PC-3 (cell line): ENCODE measurements around the gene TBXA2R. TPM values are rescaled to one million over a fixed set of nuclear protein-coding genes. Genes with fewer than 3 reads are reported as not detected.
"Not testable (repeated sequence)": the region's sequence is repeated elsewhere in the genome, so short reads cannot be mapped to it uniquely, and the experiment has no call there.

Source experiments
- ATAC-seq: fragments of 200-7000 bp; cut with Tn5 transposase; 2 replicates; pipeline ENCODE4 v1.9.1; 2020; ENCODE audit warnings: mild to moderate bottlenecking, moderate library complexity
- BruUV-seq: library from RNA; stranded (reverse); fragments of 400-500 nt; replicated peaks from 2 replicates; lab custom pipeline; 2021; lab: Mats Ljungman, UMichigan
- CTCF ChIA-PET: fragments of 300-600 bp; sonication (Branson Sonifier 250); formaldehyde crosslinking; loops from one replicate; lab custom pipeline; 2022; ENCODE audit warnings: antibody characterized with exemption; lab: Charles Lee
- POLR2A ChIA-PET: fragments of 300-600 bp; sonication (Branson Sonifier 250); formaldehyde crosslinking; loops from one replicate; lab custom pipeline; 2022; ENCODE audit warnings: antibody characterized with exemption; ENCODE audit not compliant: unreplicated experiment; lab: Charles Lee
- DNase-seq: peaks from one replicate; pipeline ENCODE4 v3.0.0-alpha.2; 2015
- H2AFZ ChIP-seq: fragments of 300-600 bp; sonication (generic); 2 replicates; pipeline ENCODE4 v1.6.0; 2016; ENCODE audit warnings: antibody characterized with exemption, low read length
- H3F3A ChIP-seq: fragments of 300-600 bp; sonication (generic); one replicate; pipeline ENCODE4 v1.6.0; 2017; ENCODE audit warnings: antibody characterized with exemption, low read length, control low read depth, mild to moderate bottlenecking; ENCODE audit not compliant: unreplicated experiment
- H3K27ac ChIP-seq: fragments of 300-600 bp; sonication (generic); 2 replicates; pipeline ENCODE4 v1.5.1; 2016; ENCODE audit warnings: mild to moderate bottlenecking, low read length
- H3K27me3 ChIP-seq: fragments of 300-600 bp; sonication (generic); 2 replicates; pipeline ENCODE4 v1.6.1; 2016; ENCODE audit warnings: low read length, mixed read lengths
- H3K36me3 ChIP-seq: fragments of 300-600 bp; sonication (generic); 2 replicates; pipeline ENCODE4 v1.6.1; 2016; ENCODE audit warnings: low read depth, mixed run types, low read length, mixed read lengths
- H3K4me1 ChIP-seq: fragments of 300-600 bp; sonication (generic); 2 replicates; pipeline ENCODE4 v1.5.1; 2016; ENCODE audit warnings: low read length; ENCODE audit not compliant: insufficient read depth
- H3K4me2 ChIP-seq: fragments of 300-600 bp; sonication (generic); 2 replicates; pipeline ENCODE4 v1.6.0; 2016; ENCODE audit warnings: low read length
- H3K4me3 ChIP-seq: fragments of 300-600 bp; sonication (generic); 2 replicates; pipeline ENCODE4 v1.5.1; 2016; ENCODE audit warnings: mild to moderate bottlenecking, low read length, mixed read lengths
- H3K79me2 ChIP-seq: fragments of 300-600 bp; sonication (generic); 2 replicates; pipeline ENCODE4 v1.6.1; 2017; ENCODE audit warnings: low read length, mixed read lengths
- H3K9ac ChIP-seq: fragments of 300-600 bp; sonication (generic); 2 replicates; pipeline ENCODE4 v1.6.0; 2016; ENCODE audit warnings: mild to moderate bottlenecking, low read length
- H3K9me2 ChIP-seq: fragments of 300-600 bp; sonication (generic); replicated peaks from 2 replicates; pipeline ENCODE4 v1.6.1; 2016; ENCODE audit warnings: mixed run types, low read length, mixed read lengths
- H3K9me3 ChIP-seq: fragments of 300-600 bp; sonication (generic); 2 replicates; pipeline ENCODE4 v1.6.1; 2016; ENCODE audit warnings: low read length, mixed read lengths
- H4K20me1 ChIP-seq: fragments of 300-600 bp; sonication (generic); 2 replicates; pipeline ENCODE4 v1.6.1; 2016; ENCODE audit warnings: low read length, mixed read lengths
- CTCF ChIP-seq: fragments of 300-600 bp; sonication (generic); conservative IDR thresholded peaks from 2 replicates; pipeline ENCODE4 v1.5.1; 2017; ENCODE audit warnings: antibody characterized with exemption, low read depth, mild to moderate bottlenecking, low read length
- EZH2 ChIP-seq: fragments of 300-600 bp; sonication (generic); IDR thresholded peaks from one replicate; pipeline ENCODE4 v1.6.1; 2017; ENCODE audit warnings: antibody characterized with exemption, mild to moderate bottlenecking, low read length; ENCODE audit not compliant: unreplicated experiment
- EZH2phosphoT487 ChIP-seq: fragments of 300-600 bp; sonication (generic); IDR thresholded peaks from 2 replicates; pipeline ENCODE4 v1.6.1; 2018; ENCODE audit warnings: mild to moderate bottlenecking, antibody characterized with exemption, low read length, borderline replicate concordance
- intact Hi-C: fragments of 100-400 bp; cut with micrococcal nuclease; formaldehyde crosslinking; loops from 2 replicates; pipeline ENCODE4 v1.9.0; 2023
- total RNA-seq: library from RNA; depleted of rRNA; stranded (reverse); fragments of >200 nt; gene quantifications from 2 replicates; pipeline ENCODE4 v1.2.3, GENCODE V29; 2014

TBXA2R gene
- total RNA-seq, 1 experiment from 2014 or later: 0.77 TPM

DNA sequence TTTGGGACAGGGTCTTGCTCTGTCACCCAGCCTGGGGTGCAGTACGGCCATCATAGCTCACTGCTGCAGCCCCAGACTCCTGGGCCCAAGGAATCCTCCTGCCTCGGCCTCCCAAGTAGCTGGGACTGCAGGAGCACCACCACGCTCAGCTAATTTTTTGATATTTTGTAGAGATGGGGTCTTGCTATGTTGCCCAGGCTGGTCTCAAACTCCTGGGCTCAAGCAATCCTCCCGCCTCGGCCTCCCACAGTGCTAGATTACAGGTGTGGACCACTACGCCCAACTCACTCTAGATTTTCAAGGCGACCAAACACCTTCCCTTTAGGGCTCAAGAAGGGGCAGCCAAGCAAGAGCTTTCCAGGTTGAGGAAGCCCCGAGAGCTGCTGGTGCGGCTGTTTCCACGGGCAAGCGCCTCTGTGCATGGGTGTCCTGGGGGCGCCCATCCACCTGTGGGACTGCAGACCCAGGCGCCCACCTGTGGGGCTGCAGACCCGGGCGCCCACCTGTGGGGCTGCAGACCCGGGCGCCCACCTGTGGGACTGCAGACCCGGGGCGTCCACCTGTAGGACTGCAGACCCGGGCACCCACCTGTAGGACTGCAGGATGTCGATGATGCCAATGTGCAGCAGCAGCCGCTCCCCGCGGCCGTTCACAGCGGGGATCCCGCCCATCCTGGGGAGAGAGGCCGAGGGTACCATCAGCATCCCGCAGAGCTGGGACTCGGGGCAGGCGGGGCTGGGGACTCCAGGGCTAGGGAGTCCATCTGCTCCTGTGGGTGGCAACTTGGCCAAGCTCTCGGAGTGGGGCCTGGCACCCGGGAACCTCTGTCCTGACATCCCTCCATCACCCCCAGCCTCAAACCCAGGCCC, 41.6 kb upstream of the TBXA2R start:
- H3K27ac ChIP-seq: no peak overlapping the region
- ChIA-PET CTCF (no interaction called here), POLR2A (interaction anchor here (0.6 kb wide), 1 partner anchor 12 kb away, joined by 3 read pairs; no protein-coding TSS in a partner anchor)
- no TSS peak for BruUV-seq
- no peaks in the 10 kb centered on the region for H3K27me3 ChIP-seq
- no peaks in the 10 kb centered on the region for H3K36me3 ChIP-seq
- no peak overlapping the region for H2AFZ ChIP-seq
- no peaks in the 10 kb centered on the region for H3K79me2 ChIP-seq
- no peak for TF ChIP-seq CTCF
- no peak for TF ChIP-seq EZH2
- no peak for TF ChIP-seq EZH2phosphoT487
- H3K4me1 ChIP-seq: no peaks in the 10 kb centered on the region
- intact Hi-C loops: no loop called here
- no peaks in the 10 kb centered on the region for H3K9me3 ChIP-seq
- H3K4me3 ChIP-seq: no peak overlapping the region
- H3F3A ChIP-seq: no peaks in the 10 kb centered on the region
- DNase-seq (no peak), ATAC-seq (no peak)
- H3K9me2 ChIP-seq: no peaks in the 10 kb centered on the region
- H4K20me1 ChIP-seq: no peaks in the 10 kb centered on the region
- no peak overlapping the region for H3K9ac ChIP-seq
- H3K4me2 ChIP-seq: no peak overlapping the region

DNA sequence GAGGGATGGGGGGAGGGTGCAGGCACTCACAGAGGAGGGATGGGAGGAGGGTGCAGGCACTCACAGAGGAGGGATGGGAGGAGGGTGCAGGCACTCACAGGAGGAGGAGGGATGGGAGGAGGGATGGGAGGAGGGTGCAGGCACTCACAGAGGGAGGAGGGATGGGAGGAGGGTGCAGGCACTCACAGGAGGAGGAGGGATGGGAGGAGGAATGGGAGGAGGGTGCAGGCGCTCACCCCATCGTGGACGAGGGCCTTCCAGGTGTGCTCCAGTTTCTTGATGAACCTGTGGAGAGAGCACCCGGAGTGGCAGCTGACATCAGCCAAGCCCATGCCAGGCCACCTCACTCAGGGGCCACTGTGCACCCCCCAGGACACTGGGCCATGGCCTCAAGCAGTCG, 40.4 kb upstream of the TBXA2R start:
- H3K4me2 ChIP-seq, H3K9me3 ChIP-seq, H3K9me2 ChIP-seq, H3K9ac ChIP-seq, H3K27ac ChIP-seq, H3K4me3 ChIP-seq, POLR2A ChIA-PET, DNase-seq, H4K20me1 ChIP-seq, H3K79me2 ChIP-seq, CTCF ChIA-PET, BruUV-seq, H3F3A ChIP-seq, H2AFZ ChIP-seq, intact Hi-C loops, H3K36me3 ChIP-seq, H3K27me3 ChIP-seq, H3K4me1 ChIP-seq, ATAC-seq: not testable (repeated sequence)

GRCh38 chr19:3646336-3647092, 39.8 kb upstream of the TBXA2R start:
- TF ChIP-seq EZH2: no peak
- no peak for TF ChIP-seq CTCF
- TF ChIP-seq EZH2phosphoT487: no peak
- Histone ChIP-seq H3K9ac (no peak overlapping the region), H4K20me1 (no peaks in the 10 kb centered on the region), H3K27ac (no peak overlapping the region), H2AFZ (no peak overlapping the region), H3K4me2 (no peak overlapping the region), H3K79me2 (no peaks in the 10 kb centered on the region), H3K9me3 (no peaks in the 10 kb centered on the region), H3K9me2 (no peaks in the 10 kb centered on the region), H3K36me3 (no peaks in the 10 kb centered on the region), H3F3A (no peaks in the 10 kb centered on the region), H3K27me3 (no peaks in the 10 kb centered on the region), H3K4me1 (no peaks in the 10 kb centered on the region), H3K4me3 (no peak overlapping the region)
- no peak for ATAC-seq
- no TSS peak for BruUV-seq
- ChIA-PET POLR2A (no interaction called here), CTCF (no interaction called here)
- no peak for DNase-seq
- intact Hi-C loops: no loop called here
